ENCODE results near the gene CYP24A1.

The CYP24A1 gene

GRCh38 chr20:54122681-54123586 lies 50.9 kb downstream of the CYP24A1 start:
- no peak for DNase-seq (ENCODE audit: low read depth)
- H3K4me3 ChIP-seq (ENCODE audit: low read depth, low read length): no peak overlapping the region
- TF ChIP-seq CTCF (IDR thresholded peaks at IDR 0.05; ENCODE audit: low read depth, low read length, missing control alignments): no peak
- in situ Hi-C loops (cut with HindIII; ENCODE audit: low sequenced_read_pairs): no loop called here

GRCh38 chr20:54122189-54122588 lies 51.6 kb downstream of the CYP24A1 start:
- no peak overlapping the region for H3K4me3 ChIP-seq (ENCODE audit: low read depth, low read length)
- TF ChIP-seq CTCF (IDR thresholded peaks at IDR 0.05; ENCODE audit: low read depth, low read length, missing control alignments): no peak
- no peak for DNase-seq (ENCODE audit: low read depth)
- in situ Hi-C loops (cut with HindIII; ENCODE audit: low sequenced_read_pairs): no loop called here

- in situ Hi-C loops (cut with HindIII; ENCODE audit: low sequenced_read_pairs): no loop called here
- no peak overlapping the region for H3K4me3 ChIP-seq (ENCODE audit: low read depth, low read length)
- no peak for DNase-seq (ENCODE audit: low read depth)
- TF ChIP-seq CTCF (IDR thresholded peaks at IDR 0.05; ENCODE audit: low read depth, low read length, missing control alignments): no peak
These were observed 54.0 kb downstream of the CYP24A1 start for GRCh38 chr20:54119744-54120143.

GRCh38 chr20:54118220-54119001 lies 55.4 kb downstream of the CYP24A1 start:
- no peak for DNase-seq (ENCODE audit: low read depth)
- in situ Hi-C loops (cut with HindIII; ENCODE audit: low sequenced_read_pairs): no loop called here
- TF ChIP-seq CTCF (IDR thresholded peaks at IDR 0.05; ENCODE audit: low read depth, low read length, missing control alignments): no peak
- H3K4me3 ChIP-seq (ENCODE audit: low read depth, low read length): no peak overlapping the region

- TF ChIP-seq CTCF (IDR thresholded peaks at IDR 0.05; ENCODE audit: low read depth, low read length, missing control alignments): no peak
- DNase-seq (ENCODE audit: low read depth): no peak
- H3K4me3 ChIP-seq (ENCODE audit: low read depth, low read length): no peak overlapping the region
- in situ Hi-C loops (cut with HindIII; ENCODE audit: low sequenced_read_pairs): no loop called here
These were observed 57.1 kb downstream of the CYP24A1 start for GRCh38 chr20:54116550-54117235.

- no peak for DNase-seq (ENCODE audit: low read depth)
- no peak for TF ChIP-seq CTCF (IDR thresholded peaks at IDR 0.05; ENCODE audit: low read depth, low read length, missing control alignments)
- in situ Hi-C loops (cut with HindIII; ENCODE audit: low sequenced_read_pairs): no loop called here
- no peak overlapping the region for H3K4me3 ChIP-seq (ENCODE audit: low read depth, low read length)
These were observed 58.5 kb downstream of the CYP24A1 start for GRCh38 chr20:54115172-54115854.

All from astrocyte of the cerebellum (primary cell).